ENCODE data around the gene KAZN.

KAZN gene

GRCh38 chr1:14910984-14911721 lies 312.7 kb downstream of the KAZN start:
- Histone ChIP-seq H4K20me1 (ENCODE audit: insufficient read depth, low read length, poor library complexity, severe bottlenecking) (no peaks in the 10 kb centered on the region), H3K9me2 (replicated peaks; ENCODE audit: low read depth, low read length) (no peaks in the 10 kb centered on the region), H3F3A (ENCODE audit: low read depth) (no peaks in the 10 kb centered on the region), H2AFZ (ENCODE audit: low read length) (no peak overlapping the region), H3K9ac (ENCODE audit: low read depth, low read length, poor library complexity, severe bottlenecking) (no peak overlapping the region), H3K36me3 (ENCODE audit: insufficient read depth, low read length) (no peaks in the 10 kb centered on the region), H3K4me1 (ENCODE audit: insufficient read depth, low read length, poor library complexity, severe bottlenecking) (no peaks in the 10 kb centered on the region), H3K9me3 (ENCODE audit: insufficient read depth, low read depth, low read length) (no peaks in the 10 kb centered on the region), H3K4me2 (ENCODE audit: low read depth, low read length, poor library complexity, severe bottlenecking) (no peak overlapping the region), H3K4me3 (ENCODE audit: low read length, poor library complexity, severe bottlenecking) (no peak overlapping the region), H3K27me3 (ENCODE audit: insufficient read depth, low read length, poor library complexity, severe bottlenecking) (no peaks in the 10 kb centered on the region), H3K79me2 (ENCODE audit: insufficient read depth, low read length) (no peaks in the 10 kb centered on the region)
- TF ChIP-seq EZH2phosphoT487 (IDR thresholded peaks at IDR 0.05; ENCODE audit: borderline replicate concordance) (no peak), CTCF (conservative IDR thresholded peaks at IDR 0.05; ENCODE audit: low read length) (no peak)

GRCh38 chr1:14912839-14913481 lies 314.5 kb downstream of the KAZN start:
- Histone ChIP-seq H3K4me3 (ENCODE audit: low read length, poor library complexity, severe bottlenecking) (no peak overlapping the region), H3K27me3 (ENCODE audit: insufficient read depth, low read length, poor library complexity, severe bottlenecking) (no peaks in the 10 kb centered on the region), H3K4me2 (ENCODE audit: low read depth, low read length, poor library complexity, severe bottlenecking) (no peak overlapping the region), H3F3A (ENCODE audit: low read depth) (no peaks in the 10 kb centered on the region), H4K20me1 (ENCODE audit: insufficient read depth, low read length, poor library complexity, severe bottlenecking) (no peaks in the 10 kb centered on the region), H3K9me3 (ENCODE audit: insufficient read depth, low read depth, low read length) (no peaks in the 10 kb centered on the region), H3K4me1 (ENCODE audit: insufficient read depth, low read length, poor library complexity, severe bottlenecking) (no peaks in the 10 kb centered on the region), H2AFZ (ENCODE audit: low read length) (no peak overlapping the region), H3K79me2 (ENCODE audit: insufficient read depth, low read length) (no peaks in the 10 kb centered on the region), H3K9me2 (replicated peaks; ENCODE audit: low read depth, low read length) (no peaks in the 10 kb centered on the region), H3K36me3 (ENCODE audit: insufficient read depth, low read length) (no peaks in the 10 kb centered on the region), H3K9ac (ENCODE audit: low read depth, low read length, poor library complexity, severe bottlenecking) (no peak overlapping the region)
- TF ChIP-seq CTCF (conservative IDR thresholded peaks at IDR 0.05; ENCODE audit: low read length), result no peak
- no peak for TF ChIP-seq EZH2phosphoT487 (IDR thresholded peaks at IDR 0.05; ENCODE audit: borderline replicate concordance)

DNA sequence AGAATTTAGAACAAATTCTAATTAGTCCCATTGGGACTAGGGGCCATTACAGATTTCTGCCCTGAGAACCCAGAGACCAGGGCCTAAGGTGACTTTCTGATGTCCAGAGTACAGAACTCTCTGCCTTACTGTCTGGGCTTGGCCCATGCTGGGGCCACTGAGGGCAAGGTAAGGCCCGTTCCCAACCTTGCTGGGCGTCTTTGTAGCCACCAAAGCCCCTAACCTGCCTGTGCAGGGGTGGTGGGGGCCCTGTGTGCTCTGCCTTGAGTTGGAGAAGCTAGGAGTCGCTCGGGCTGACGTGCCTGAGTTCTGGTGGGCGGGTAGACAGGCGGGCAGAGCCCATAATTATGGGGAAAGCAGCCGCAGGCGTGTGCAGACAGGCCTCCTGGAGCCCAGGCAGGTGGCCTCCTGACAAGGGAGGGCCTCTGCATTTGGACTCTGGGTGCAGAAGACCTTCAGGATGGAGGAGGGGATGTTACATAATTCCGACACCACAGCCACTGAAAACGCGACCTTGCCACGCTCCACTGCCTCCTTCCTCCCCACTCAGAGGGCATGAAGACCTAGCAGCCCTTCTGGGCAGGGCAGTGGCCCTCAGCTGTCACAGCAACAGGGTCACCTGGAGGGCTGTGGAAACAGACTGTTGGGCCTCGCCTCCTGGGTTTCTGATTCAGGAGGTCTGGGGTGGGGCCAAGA lies 315.1 kb downstream of the KAZN start:
- no peak overlapping the region for H3K4me3 ChIP-seq (ENCODE audit: low read length, poor library complexity, severe bottlenecking)
- H3K9me2 ChIP-seq (replicated peaks; ENCODE audit: low read depth, low read length), result no peaks in the 10 kb centered on the region
- no peak overlapping the region for H3K9ac ChIP-seq (ENCODE audit: low read depth, low read length, poor library complexity, severe bottlenecking)
- no peaks in the 10 kb centered on the region for H3K27me3 ChIP-seq (ENCODE audit: insufficient read depth, low read length, poor library complexity, severe bottlenecking)
- H3F3A ChIP-seq (ENCODE audit: low read depth), result no peaks in the 10 kb centered on the region
- no peaks in the 10 kb centered on the region for H3K36me3 ChIP-seq (ENCODE audit: insufficient read depth, low read length)
- no peaks in the 10 kb centered on the region for H3K79me2 ChIP-seq (ENCODE audit: insufficient read depth, low read length)
- no peaks in the 10 kb centered on the region for H3K9me3 ChIP-seq (ENCODE audit: insufficient read depth, low read depth, low read length)
- H3K4me1 ChIP-seq (ENCODE audit: insufficient read depth, low read length, poor library complexity, severe bottlenecking), result no peaks in the 10 kb centered on the region
- H3K4me2 ChIP-seq (ENCODE audit: low read depth, low read length, poor library complexity, severe bottlenecking), result no peak overlapping the region
- H2AFZ ChIP-seq (ENCODE audit: low read length), result no peak overlapping the region
- no peak for TF ChIP-seq EZH2phosphoT487 (IDR thresholded peaks at IDR 0.05; ENCODE audit: borderline replicate concordance)
- no peak for TF ChIP-seq CTCF (conservative IDR thresholded peaks at IDR 0.05; ENCODE audit: low read length)
- no peaks in the 10 kb centered on the region for H4K20me1 ChIP-seq (ENCODE audit: insufficient read depth, low read length, poor library complexity, severe bottlenecking)
